Common myeloid progenitor, CD34-positive (primary cell): Measurements from ENCODE around the gene FREM2.

Source experiments
- CTCF ChIA-PET: fragments of 350-600 bp; sonication (Branson Sonifier 250); formaldehyde crosslinking; loops from one replicate; lab custom pipeline; 2021; ENCODE audit warnings: antibody characterized with exemption; lab: Charles Lee
- POLR2A ChIA-PET: fragments of 350-600 bp; sonication (Branson Sonifier 250); formaldehyde crosslinking; loops from one replicate; lab custom pipeline; 2021; ENCODE audit warnings: antibody characterized with exemption; lab: Charles Lee
- DNase-seq, 3 donors: peaks; one replicate each; pipeline versions ENCODE4 v3.0.0 to v3.0.0-alpha.2; 2013
- H3K27ac ChIP-seq, 2 experiments: 1 replicate in 1 of 2; 2 replicates in 1 of 2; pipeline ENCODE4 v1.7.0; 2013; ENCODE audit warnings: inconsistent platforms in 2 of 2, low read length in 2 of 2, mild to moderate bottlenecking in 2 of 2, low read depth in 1 of 2, moderate library complexity in 1 of 2; ENCODE audit not compliant: severe bottlenecking in 2 of 2, insufficient read depth in 1 of 2, poor library complexity in 1 of 2
- H3K27me3 ChIP-seq, 5 experiments: replicated peaks in 2 of 5; 1 replicate in 3 of 5; 2 replicates in 2 of 5; pipeline versions ENCODE4 v1.6.1 to v1.7.0; 2013; ENCODE audit warnings: low read length in 4 of 5, mild to moderate bottlenecking in 2 of 5, moderate library complexity in 2 of 5, inconsistent platforms in 1 of 5; ENCODE audit not compliant: insufficient read depth in 5 of 5, control insufficient read depth in 4 of 5
- H3K36me3 ChIP-seq, 4 experiments: 1 replicate in 2 of 4; 2 replicates in 2 of 4; pipeline versions ENCODE4 v1.6.1 to v1.7.0; 2013; ENCODE audit warnings: low read length in 3 of 4, control low read depth in 1 of 4, mild to moderate bottlenecking in 1 of 4; ENCODE audit not compliant: control insufficient read depth in 4 of 4, insufficient read depth in 4 of 4
- H3K4me1 ChIP-seq, 4 experiments: 1 replicate in 3 of 4; 2 replicates in 1 of 4; pipeline versions ENCODE4 v1.6.1 to v1.7.1; 2013; ENCODE audit warnings: low read length in 3 of 4, mild to moderate bottlenecking in 3 of 4, control low read depth in 1 of 4, inconsistent platforms in 1 of 4, moderate library complexity in 1 of 4; ENCODE audit not compliant: control insufficient read depth in 4 of 4, insufficient read depth in 4 of 4; ENCODE audit errors: control extremely low read depth in 1 of 4
- H3K4me3 ChIP-seq, 7 experiments: 1 replicate in 4 of 7; 2 replicates in 3 of 7; pipeline versions ENCODE4 v1.5.1 to v1.7.0; 2013; ENCODE audit warnings: mild to moderate bottlenecking in 7 of 7, low read length in 6 of 7, moderate library complexity in 6 of 7, inconsistent platforms in 2 of 7, low read depth in 2 of 7, control low read depth in 1 of 7; ENCODE audit not compliant: insufficient read depth in 4 of 7, control insufficient read depth in 1 of 7; ENCODE audit errors: extremely low read depth in 1 of 7
- H3K9me3 ChIP-seq, 5 experiments: 1 replicate in 4 of 5; 2 replicates in 1 of 5; pipeline versions ENCODE4 v1.6.1 to v1.7.1; 2013; ENCODE audit warnings: low read length in 4 of 5, mild to moderate bottlenecking in 2 of 5, inconsistent platforms in 1 of 5, low read depth in 1 of 5, moderate library complexity in 1 of 5; ENCODE audit not compliant: control insufficient read depth in 4 of 5, insufficient read depth in 2 of 5; ENCODE audit errors: control extremely low read depth in 1 of 5
- WGBS: methylation state at CpG from one replicate; pipeline ENCODE4 v1.1.5; 2013; ENCODE audit not compliant: insufficient coverage; 5-methylcytosine and 5-hydroxymethylcytosine counted together

FREM2 gene

GRCh38 chr13:38922170-38922569, 235.3 kb downstream of the FREM2 start:
- CTCF ChIA-PET: interaction anchor here (0.7 kb wide), 1 partner anchor 16 kb away, joined by 3 read pairs; no protein-coding TSS in a partner anchor
- no peaks in the 10 kb centered on the region for H3K4me1 ChIP-seq

GRCh38 chr13:38933786-38934185, 246.9 kb downstream of the FREM2 start:
- DNase-seq: no peak
- ChIA-PET CTCF (interaction anchor here (1.0 kb wide), 1 partner anchor 46 kb away, joined by 3 read pairs; no protein-coding TSS in a partner anchor), POLR2A (no interaction called here)
- H3K4me3 ChIP-seq: no peak overlapping the region
- H3K9me3 ChIP-seq: no peaks in the 10 kb centered on the region
- no peaks in the 10 kb centered on the region for H3K27me3 ChIP-seq
- no peaks in the 10 kb centered on the region for H3K4me1 ChIP-seq
- no peaks in the 10 kb centered on the region for H3K36me3 ChIP-seq
- no peak overlapping the region for H3K27ac ChIP-seq

More at GRCh38 chr13:38922170-38922569, 235.3 kb downstream of the FREM2 start:
- WGBS: no CpG with 5 or more reads among the region's 1 CpG
- no peak for DNase-seq
- Histone ChIP-seq H3K27me3 (peaks cover 0 to 5% (median 2%) of the 10 kb centered on the region in 5 experiments), H3K9me3 (no peaks in the 10 kb centered on the region), H3K4me3 (no peak overlapping the region), H3K27ac (no peak overlapping the region), H3K36me3 (no peaks in the 10 kb centered on the region)
- POLR2A ChIA-PET: no interaction called here
